GM12801 (cell line): Measurements from ENCODE around the gene SCAPER.

Experiments used
- CTCF ChIP-seq: IDR thresholded peaks from one replicate; pipeline ENCODE4 v1.5.1; 2011; ENCODE audit warnings: control low read depth; ENCODE audit not compliant: insufficient read length; ENCODE audit errors: extremely low read depth

The SCAPER gene

GRCh38 chr15:76871930-76872329 lies 33.2 kb downstream of the SCAPER start:
- TF ChIP-seq CTCF = no peak

- no peak for TF ChIP-seq CTCF
Measured at GRCh38 chr15:76868740-76869139, 36.4 kb downstream of the SCAPER start.

- TF ChIP-seq CTCF = no peak
Measured at GRCh38 chr15:76866716-76867321, 38.3 kb downstream of the SCAPER start.

- no peak for TF ChIP-seq CTCF
Measured at GRCh38 chr15:76866008-76866407, 39.1 kb downstream of the SCAPER start.

GRCh38 chr15:76865548-76865991 lies 39.6 kb downstream of the SCAPER start:
- no peak for TF ChIP-seq CTCF

- no peak for TF ChIP-seq CTCF
Measured at GRCh38 chr15:76864586-76864985, 40.6 kb downstream of the SCAPER start.

- TF ChIP-seq CTCF = no peak
Measured at GRCh38 chr15:76863693-76864092, 41.4 kb downstream of the SCAPER start.
